ENCODE data around the gene PLB1.

GRCh38 chr2:28497206-28497605, 1.3 kb downstream of the PLB1 start:
- no peak for TF ChIP-seq POLR2AphosphoS5 (IDR thresholded peaks at IDR 0.05; ENCODE audit: low read depth, low read length)
- no peak for TF ChIP-seq POLR2A (IDR thresholded peaks at IDR 0.05; ENCODE audit: low read depth, low read length)
- no peak for TF ChIP-seq TAF1 (IDR thresholded peaks at IDR 0.05; ENCODE audit: borderline replicate concordance, low read depth, low read length)

Measured in GM12892 (cell line).